A172 (cell line): ENCODE measurements around the gene CD300A. TPM values are rescaled to one million over a fixed set of nuclear protein-coding genes. Genes with fewer than 3 reads are reported as not detected.

Experiments used
- DNase-seq: peaks from one replicate; pipeline ENCODE4 v3.0.0-alpha.2; 2015; ENCODE audit warnings: low spot score
- total RNA-seq: library from RNA; depleted of rRNA; stranded (reverse); fragments of >200 nt; shearing (Covaris generic); gene quantifications from 2 replicates; pipeline ENCODE4 v1.2.3, GENCODE V29; 2014

The CD300A gene
- total RNA-seq, 1 experiment from 2014 or later, result not detected

DNA sequence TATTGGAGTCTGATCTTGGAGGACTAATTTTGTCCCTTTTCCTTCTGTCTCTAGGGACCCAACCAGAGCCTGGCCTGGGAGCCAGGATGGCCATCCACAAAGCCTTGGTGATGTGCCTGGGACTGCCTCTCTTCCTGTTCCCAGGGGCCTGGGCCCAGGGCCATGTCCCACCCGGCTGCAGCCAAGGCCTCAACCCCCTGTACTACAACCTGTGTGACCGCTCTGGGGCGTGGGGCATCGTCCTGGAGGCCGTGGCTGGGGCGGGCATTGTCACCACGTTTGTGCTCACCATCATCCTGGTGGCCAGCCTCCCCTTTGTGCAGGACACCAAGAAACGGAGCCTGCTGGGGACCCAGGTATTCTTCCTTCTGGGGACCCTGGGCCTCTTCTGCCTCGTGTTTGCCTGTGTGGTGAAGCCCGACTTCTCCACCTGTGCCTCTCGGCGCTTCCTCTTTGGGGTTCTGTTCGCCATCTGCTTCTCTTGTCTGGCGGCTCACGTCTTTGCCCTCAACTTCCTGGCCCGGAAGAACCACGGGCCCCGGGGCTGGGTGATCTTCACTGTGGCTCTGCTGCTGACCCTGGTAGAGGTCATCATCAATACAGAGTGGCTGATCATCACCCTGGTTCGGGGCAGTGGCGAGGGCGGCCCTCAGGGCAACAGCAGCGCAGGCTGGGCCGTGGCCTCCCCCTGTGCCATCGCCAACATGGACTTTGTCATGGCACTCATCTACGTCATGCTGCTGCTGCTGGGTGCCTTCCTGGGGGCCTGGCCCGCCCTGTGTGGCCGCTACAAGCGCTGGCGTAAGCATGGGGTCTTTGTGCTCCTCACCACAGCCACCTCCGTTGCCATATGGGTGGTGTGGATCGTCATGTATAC is 26.5 kb upstream of the CD300A start:
- DNase-seq, result no peak

DNA sequence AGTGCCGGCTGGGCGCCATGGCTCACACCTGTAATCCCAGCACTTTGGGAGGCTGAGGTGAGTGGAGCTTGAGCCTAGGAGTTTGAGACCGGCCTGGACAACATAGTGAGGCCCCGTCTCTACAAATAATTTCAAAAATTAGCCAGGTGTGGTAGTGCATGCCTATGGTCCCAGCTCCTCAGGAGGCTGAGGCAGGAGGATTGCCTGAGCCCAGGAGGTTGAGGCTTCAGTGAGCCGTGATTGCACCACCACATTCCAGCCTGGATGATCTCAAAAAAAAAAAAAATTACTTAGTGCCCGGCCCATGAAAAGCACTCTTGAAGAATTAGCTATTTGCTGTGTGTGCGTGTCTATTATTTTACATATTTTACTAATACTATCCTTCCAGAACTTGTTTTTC is 24.9 kb upstream of the CD300A start:
- DNase-seq, result no peak

DNA sequence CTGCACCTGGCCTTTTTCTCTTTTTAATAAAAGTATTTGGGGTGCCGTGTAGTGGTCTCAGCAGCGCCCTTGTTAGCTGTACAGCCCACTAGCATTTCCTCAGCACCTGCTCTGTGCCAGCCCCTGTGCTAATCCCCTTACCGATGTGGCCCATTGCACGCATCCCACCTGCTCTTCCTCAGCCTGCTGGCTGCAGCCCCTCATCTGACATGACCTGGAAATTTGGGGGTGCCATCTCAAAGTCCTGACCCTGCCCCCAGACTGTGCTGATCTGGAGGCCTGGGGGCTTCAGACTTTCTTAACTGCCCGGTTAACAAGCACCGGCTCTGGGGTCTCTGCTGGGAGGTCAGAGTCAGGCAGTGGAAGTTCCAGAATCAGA is 24.2 kb upstream of the CD300A start:
- DNase-seq, result no peak

DNA sequence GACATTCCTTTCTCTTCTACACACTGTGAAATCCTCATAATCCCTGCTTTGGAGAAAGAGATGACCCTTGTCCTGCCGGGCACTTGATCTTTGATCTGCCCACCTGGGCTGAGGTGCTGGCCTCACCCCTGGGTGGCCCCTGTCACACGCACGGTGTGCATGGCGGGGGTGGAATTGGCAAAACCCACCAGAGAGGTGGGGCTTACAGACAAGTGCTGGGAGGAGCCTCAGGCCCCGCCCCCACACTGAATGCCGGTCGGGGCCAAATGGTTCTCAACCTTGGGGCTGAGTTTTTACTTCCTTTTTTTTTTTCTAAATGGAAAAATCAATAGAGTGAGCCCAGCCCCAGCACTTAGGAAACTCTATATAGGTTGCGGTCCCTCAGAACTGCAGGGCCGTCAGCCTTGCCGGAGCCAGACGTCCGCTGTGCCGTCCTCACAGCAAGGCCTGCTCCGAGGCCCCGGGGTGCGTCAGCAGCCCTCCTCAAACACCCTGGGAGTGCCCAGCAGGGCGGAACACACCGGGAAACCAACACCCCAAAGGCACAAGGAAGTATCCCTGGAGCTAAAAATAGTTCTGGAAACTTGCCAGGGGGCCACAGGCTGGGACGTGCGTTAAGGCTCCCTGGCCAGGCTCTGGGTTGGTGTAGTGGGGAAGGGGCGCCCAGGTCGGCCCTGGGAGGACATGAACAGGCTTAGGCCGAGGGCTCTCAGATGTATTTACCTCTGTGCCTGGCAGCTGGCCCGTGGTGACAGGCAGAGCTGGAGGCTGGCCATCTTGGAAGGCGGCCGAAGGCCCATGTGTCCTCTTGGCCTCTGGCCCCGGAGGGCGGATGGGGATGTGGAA is 23.5 kb upstream of the CD300A start:
- peak; percentile 30 for DNase-seq

DNA sequence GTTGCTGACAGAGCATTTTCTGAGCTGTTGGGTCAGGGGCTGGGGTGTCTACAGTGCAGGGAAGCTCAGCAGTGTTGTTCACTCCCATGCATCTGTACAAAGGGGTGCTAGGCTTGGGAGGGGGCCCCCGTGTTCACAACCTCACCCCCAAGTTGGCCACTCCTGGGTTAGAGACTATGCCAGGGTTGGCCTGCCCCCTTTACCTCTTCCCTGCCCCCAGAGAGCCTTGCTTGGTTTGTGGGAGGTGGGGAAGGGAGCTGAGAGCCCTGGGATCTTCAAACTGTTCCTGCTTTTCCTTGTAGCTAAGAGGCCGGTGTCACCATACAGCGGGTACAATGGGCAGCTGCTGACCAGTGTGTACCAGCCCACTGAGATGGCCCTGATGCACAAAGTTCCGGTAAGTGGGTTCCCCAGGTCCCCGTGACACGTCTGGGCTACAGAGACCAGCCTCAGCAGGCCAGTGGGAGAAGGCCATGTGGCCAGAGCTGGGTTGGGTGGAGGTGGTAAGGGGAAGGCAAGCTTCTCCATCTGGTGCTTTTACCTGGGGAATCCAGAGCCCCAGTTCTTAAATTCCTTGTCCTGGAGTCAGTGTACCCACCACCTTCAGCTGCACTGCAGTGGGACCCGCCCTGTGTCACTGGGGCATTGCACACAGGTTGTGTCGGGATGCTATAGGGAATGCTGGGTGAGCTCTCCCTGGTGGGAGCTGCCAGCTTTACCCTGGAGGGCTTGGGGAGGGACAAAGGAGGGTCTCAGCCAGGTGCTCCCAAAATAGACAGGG is 22.7 kb upstream of the CD300A start:
- DNase-seq, result no peak

- DNase-seq, result peak; percentile 70
These were observed 22.0 kb upstream of the CD300A start for GRCh38 chr17:74444406-74444805.

GRCh38 chr17:74445158-74445557 is 21.3 kb upstream of the CD300A start:
- DNase-seq, result no peak

- DNase-seq, result no peak
These were observed 19.6 kb upstream of the CD300A start for GRCh38 chr17:74446551-74447500.

DNA sequence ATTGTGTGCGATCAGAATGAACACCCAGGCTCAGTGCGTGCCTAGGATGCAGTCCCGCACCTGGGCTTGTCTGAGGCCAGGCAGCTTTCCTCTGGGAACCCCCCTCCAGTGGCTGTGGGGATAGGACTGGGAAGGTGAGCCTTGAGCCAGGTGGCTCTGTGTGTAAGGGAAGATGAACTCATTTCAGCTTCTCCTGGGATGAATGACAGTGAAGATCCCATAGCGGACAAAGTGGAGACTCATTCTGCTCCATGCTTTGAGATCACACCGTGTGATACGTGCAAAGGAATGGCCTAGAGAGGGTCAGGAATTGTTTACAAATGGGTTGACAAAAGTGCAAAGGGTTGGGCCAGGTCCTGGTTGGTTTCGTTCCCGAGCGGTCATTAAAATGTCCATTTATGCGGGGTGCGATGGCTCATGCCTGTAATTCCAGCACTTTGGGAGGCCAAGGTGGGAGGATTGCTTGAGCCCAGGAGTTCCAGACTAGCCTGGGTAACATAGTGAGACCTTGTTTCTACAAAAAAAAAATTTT is 18.7 kb upstream of the CD300A start:
- DNase-seq, result no peak

DNA sequence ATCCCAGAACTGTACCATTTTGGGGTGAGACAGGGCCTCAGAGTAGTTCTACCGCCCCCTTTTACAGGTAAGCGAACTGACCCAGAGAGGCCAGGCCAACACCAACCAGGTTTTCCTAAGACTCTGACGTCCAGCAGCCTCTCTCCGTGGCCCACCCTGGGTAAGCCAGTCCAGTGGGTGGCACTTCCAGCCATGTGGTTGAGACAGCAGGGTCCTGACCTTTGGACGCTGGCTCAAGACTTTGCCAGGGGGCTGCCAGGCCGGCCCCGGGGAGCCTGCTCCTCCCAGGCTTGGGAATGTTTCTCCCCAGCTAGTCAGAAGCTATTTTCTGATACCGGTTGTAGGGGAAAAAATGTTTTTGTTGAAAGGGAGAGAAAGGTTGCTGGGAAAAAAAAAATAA is 17.7 kb upstream of the CD300A start:
- no peak for DNase-seq

- no peak for DNase-seq
These were observed 17.1 kb upstream of the CD300A start for GRCh38 chr17:74449306-74449705.

DNA sequence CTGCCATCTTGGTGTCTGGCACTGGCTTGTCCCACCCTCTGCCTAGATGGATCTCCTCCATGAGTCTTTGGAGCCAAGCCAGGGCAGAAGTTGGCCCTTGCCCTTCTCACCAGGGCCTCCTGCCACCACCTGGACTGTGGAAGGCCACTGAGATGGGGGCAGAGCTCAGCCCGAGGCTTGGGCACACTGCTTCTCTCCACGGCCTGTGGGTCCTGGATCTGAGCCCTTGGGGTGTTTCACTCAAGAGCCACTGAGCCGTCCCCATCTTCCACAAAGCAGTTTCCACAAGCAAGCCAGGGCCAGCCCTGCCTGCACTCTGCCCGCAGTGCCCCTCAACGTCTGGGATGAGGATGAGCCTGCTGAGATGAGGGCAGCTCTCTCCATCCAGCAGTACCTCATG is 16.7 kb upstream of the CD300A start:
- no peak for DNase-seq

DNA sequence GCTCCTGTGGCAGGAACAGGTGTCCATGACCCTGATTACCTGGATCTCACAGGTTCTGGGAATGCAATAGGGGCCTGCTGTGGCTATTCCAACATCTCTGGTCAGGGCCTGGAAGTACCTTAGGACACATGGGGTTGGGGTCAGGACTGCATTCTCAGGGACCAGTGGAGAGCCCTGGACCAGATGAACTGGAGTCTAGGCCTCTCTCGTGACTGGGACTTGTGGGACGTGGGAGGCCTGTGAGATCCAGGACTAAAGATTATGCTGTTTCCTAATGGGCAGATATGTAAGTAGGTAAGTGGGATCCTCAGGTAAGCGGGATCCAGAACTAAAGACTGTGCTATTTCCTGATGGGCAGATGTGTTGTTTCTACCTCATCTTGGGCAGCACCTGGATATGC is 16.2 kb upstream of the CD300A start:
- no peak for DNase-seq

DNA sequence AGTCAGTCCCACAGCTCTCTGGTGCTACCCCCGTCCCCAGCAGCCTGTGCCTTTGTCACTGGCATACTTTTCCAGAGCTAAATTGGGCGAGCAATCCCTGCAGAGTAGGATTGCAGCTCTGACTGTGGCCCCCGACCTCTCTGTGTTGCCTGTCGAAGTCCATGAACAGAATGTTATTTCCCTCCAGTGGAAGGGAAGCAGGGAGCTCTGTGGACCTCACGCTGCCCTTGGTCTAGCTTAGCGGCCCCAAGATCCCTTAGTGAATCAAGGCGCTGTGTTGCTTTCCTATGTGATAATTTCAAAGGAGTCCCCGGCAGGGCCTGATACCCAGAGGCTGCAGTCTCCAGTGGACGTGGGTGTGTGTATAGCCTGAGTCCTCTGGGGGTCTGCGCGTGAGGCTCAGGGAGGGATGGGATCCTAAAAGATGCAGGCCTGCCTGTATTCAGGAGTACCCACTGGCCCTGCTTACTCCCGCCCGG is 15.5 kb upstream of the CD300A start:
- no peak for DNase-seq

DNA sequence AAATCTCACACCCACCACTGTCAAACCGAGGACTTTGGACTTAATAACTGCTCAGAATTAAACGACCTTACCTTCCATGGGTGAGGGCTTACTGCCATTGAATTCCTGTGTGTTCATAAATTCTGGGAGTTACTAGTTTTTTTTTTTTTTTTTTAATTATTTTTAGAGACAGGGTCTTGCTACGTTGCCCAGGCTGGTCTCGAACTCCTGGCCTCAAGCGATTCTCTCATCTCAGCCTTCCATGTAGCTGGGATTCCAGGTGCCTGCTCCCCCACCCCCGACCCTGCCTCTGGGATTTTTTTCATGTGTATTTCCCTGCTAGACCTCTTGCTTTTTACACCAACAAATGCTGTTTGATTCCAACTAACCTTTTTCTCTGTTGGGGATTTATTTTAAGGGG is 14.9 kb upstream of the CD300A start:
- no peak for DNase-seq

- peak; percentile 55 for DNase-seq
These were observed 14.2 kb upstream of the CD300A start for GRCh38 chr17:74452033-74452840.

DNA sequence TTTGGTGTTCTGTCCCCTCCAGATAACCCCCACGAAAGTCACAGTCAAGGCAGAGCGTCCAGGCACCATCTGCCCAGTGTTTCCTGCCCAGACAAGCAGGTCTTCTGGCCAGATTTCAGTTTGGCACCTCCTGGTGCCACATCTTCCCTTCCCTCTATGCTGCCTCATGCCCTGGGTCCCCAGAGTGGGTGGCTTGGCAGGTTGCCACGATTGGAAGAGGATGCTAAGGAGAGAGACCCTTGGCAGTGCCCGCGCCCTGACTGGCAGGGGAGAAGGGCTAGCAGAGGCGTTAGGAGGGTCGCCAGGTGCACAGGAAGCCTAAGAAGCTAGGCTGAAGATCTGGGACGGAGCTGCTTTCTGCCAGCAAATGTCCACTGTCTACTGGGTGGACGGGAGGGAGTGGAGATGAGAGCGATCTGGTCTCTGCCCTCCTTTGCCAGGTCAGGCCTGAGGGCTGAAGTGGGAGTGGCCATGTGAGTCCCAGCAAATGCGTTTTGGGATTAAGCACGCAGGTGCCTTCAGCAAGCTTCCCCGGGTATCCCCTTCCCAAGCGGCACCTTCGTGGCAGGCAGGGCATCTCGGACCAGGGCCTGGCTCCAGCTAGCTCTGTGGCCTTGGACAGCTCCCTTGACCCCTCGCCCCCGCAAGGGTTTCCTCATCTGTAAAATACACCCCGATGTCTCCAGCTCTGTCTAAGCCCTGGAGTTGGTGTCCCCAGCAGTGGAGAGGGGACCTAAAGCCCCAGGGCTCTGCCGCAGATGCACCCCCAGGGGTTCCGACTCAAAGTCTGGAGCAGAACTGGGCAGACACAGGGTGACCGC is 13.4 kb upstream of the CD300A start:
- no peak for DNase-seq

DNA sequence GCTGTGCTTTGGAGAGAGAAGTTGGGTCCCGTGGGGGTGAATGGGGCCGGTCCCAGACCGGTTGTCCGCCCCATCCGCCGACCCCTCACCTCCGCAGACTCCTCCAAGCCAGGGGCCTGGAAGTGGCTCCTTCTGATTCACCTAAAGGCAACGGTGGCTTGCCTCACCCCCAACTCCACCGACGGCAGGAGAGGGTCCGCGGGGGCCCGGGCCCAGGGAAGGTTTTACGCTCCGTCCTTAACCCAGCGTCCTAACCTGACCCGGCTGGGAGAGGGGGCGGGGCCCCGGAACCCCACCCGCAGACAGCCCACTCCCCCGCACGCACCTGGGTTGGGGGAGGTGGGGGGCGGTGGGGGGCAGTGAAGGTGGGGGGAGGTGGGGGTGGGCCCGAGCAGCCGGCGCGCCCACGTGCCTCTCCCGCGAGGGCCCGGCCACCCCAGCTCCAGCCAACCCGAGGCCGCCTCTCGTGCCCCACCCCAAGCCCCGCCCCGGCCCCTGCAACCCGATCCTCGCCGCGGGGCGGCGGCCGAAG is 12.7 kb upstream of the CD300A start:
- DNase-seq, result no peak
